H1 (cell line): ENCODE data around the gene CEP104. TPM values are rescaled to one million over a fixed set of nuclear protein-coding genes. Genes with fewer than 3 reads are reported as not detected.

Source experiments
- POU5F1 ChIP-seq: IDR thresholded peaks from 2 replicates; pipeline ENCODE4 v1.6.1; 2011; ENCODE audit warnings: low read depth, mild to moderate bottlenecking, low read length, moderate library complexity
- polyA plus RNA-seq, 7 experiments: library from polyadenylated mRNA; depleted of rRNA in 3 of 7; stranded (reverse) in 5 of 7; unstranded in 2 of 7; fragments of >200 nt in 5 of 7; fragments of 200-250 nt in 2 of 7; gene quantifications; 1 replicate in 5 of 7; 2 replicates in 1 of 7; 4 replicates in 1 of 7; pipeline versions ENCODE4 v1.2.1 to v1.2.3, GENCODE V29; 2011 to 2013; ENCODE audit warnings: missing spikeins in 2 of 7, mixed read lengths in 2 of 7
- total RNA-seq: library from RNA; stranded (reverse); fragmentation: NEBNext Ultra II Directional; extraction: Animal tissue kit (Norgen Biotek cat#: 25700); gene quantifications from 2 replicates; pipeline ENCODE4 v1.2.1, GENCODE V29; 2021

Gene CEP104
- total and polyA plus RNA-seq, 2 of the 8 experiments (the other 6 are each of a cell fraction or from before 2014, with no cell fraction given) = 8.0 to 43.9 TPM

DNA sequence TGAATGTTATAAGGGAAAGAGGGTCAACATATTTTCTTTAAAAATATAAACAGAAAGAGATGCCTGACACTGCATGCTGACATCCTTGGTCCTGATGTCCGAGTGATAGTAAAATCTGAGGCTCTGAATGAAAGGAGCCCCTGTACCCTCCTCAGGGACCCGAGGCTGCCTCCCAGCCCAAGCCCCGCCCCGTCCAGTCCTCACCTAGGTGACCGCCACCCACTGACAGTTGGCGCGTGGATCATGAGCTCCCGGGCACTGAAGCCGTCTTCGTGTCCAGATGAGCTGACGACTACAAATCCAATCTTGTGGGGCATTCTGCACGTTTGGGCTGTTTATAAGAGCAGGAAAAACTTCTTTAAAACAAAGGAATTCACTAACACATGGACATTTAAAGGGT, 4.9 kb downstream of the CEP104 start (continued):
- TF ChIP-seq POU5F1 = no peak
- TF ChIP-seq, all 59 proteins: peak for 0
